Epithelial cell of esophagus (primary cell): ENCODE data around the gene SYT12.

Experiments used
- DNase-seq: peaks from one replicate; pipeline ENCODE4 v3.0.0; 2010; ENCODE audit warnings: low read depth
- H3K4me3 ChIP-seq: 2 replicates; pipeline ENCODE4 v1.5.1; 2011; ENCODE audit warnings: mild to moderate bottlenecking, low read length, control low read depth
- CTCF ChIP-seq: IDR thresholded peaks from 2 replicates; pipeline ENCODE4 v1.5.1; 2011; ENCODE audit warnings: low read depth, mild to moderate bottlenecking, low read length, control low read depth, inconsistent platforms; ENCODE audit not compliant: insufficient read depth; ENCODE audit errors: missing control alignments

Gene SYT12

GRCh38 chr11:67007126-67007525, 15.8 kb upstream of the SYT12 start:
- no peak for TF ChIP-seq CTCF
- DNase-seq, result no peak
- no peak overlapping the region for H3K4me3 ChIP-seq

GRCh38 chr11:67010296-67010905, 12.5 kb upstream of the SYT12 start:
- TF ChIP-seq CTCF, result no peak
- no peak for DNase-seq
- no peak overlapping the region for H3K4me3 ChIP-seq

DNA sequence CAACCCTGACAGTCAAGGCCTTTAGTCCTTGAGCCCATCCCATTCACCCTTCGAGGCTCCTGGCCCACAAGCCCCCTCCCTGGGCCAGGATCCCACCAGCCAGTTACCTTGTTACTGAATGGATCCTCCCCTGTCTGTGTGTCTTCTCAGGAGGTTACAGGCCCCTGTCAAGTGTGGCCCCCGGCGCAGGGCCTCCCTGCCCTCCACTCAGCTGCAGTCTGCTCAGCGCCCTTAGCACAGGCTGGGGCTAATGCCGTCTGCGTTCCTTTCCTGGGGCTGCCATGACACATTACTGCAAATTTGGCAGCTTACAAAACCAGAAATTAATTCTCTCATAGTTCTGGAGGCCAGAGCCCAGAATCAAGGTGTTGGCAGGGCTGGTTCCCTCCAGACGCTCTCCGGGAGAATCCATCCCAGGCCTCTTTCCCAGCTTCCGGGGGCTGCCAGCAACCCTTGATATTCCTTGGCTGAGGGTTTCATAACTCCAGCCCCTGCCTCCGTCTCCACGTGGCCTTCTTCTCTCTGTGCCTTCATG, 9.4 kb upstream of the SYT12 start:
- TF ChIP-seq CTCF, result no peak
- no peak overlapping the region for H3K4me3 ChIP-seq
- DNase-seq, result no peak

GRCh38 chr11:67014343-67014742, 8.6 kb upstream of the SYT12 start:
- DNase-seq, result no peak
- TF ChIP-seq CTCF, result no peak
- no peak overlapping the region for H3K4me3 ChIP-seq

- DNase-seq, result no peak
- no peak for TF ChIP-seq CTCF
- no peak overlapping the region for H3K4me3 ChIP-seq
Observed at GRCh38 chr11:67015048-67015447, 7.9 kb upstream of the SYT12 start.

DNA sequence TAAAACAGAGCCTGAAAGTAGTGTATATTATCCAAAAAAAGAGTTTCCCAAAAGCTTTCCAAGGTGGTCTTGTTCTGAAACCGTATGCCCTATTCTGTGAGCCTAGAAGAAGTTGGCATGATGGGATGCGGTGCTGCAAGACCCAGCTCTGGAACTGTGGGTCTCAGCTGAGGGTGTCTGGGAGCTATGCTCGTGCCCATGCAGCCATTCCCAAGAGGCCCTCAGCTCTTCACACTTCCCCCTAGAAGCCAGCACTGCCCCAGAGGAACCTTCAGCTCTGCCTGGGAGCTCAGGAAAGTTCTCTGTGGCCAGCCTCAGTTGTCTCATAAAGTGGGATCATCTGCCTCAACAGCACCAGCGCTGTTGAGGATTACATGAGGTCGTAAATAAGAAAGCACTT, 6.4 kb upstream of the SYT12 start:
- DNase-seq, result no peak
- no peak overlapping the region for H3K4me3 ChIP-seq
- TF ChIP-seq CTCF, result no peak

GRCh38 chr11:67020949-67021348, 2.0 kb upstream of the SYT12 start:
- DNase-seq, result no peak
- no peak for TF ChIP-seq CTCF
- no peak overlapping the region for H3K4me3 ChIP-seq
